HG02678 (cell line): ENCODE data around the gene BID.

ENCODE experiments used
- ATAC-seq: cut with Tn5 transposase; IDR thresholded peaks from one replicate; pipeline ENCODE4 v1.9.1; 2021; ENCODE audit warnings: mild to moderate bottlenecking, moderate library complexity; ENCODE audit not compliant: unreplicated experiment

Gene BID

DNA sequence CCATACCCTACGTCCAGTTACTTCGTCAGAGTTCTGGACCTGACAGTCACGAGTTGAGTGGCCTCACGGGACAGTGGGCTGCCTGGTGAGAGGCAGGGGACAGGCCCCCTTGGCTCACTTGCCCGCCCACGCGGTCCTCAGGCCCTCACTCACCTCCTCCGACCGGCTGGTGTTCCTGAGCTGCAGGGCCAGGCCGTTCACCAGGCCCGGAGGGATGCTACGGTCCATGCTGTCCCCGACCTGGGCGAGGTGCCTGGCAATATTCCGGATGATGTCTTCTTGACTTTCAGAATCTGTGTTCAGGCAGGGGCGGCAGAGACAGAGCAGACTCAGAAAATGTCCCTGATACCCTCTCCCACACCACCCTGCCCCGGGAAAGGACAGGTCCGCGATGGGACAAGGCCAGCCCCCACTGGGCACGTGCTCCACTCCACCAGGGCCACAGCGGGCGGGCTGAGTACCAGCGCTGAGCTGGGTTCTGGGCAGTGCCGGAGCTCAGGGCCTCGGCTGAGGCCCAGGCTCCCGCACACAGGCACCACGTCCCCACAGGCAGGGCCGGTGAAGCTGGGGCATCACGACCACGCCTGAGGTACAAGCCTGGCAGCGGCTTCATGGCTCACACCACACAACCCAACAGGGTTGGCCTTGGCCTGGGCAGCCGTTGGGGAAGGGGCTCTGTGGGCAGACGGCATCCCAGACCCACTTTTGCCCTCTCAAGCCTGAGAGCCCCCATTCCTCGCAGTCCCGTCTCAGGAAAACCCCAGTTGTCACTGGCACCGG, 34.9 kb downstream of the BID start:
- ATAC-seq = no peak

DNA sequence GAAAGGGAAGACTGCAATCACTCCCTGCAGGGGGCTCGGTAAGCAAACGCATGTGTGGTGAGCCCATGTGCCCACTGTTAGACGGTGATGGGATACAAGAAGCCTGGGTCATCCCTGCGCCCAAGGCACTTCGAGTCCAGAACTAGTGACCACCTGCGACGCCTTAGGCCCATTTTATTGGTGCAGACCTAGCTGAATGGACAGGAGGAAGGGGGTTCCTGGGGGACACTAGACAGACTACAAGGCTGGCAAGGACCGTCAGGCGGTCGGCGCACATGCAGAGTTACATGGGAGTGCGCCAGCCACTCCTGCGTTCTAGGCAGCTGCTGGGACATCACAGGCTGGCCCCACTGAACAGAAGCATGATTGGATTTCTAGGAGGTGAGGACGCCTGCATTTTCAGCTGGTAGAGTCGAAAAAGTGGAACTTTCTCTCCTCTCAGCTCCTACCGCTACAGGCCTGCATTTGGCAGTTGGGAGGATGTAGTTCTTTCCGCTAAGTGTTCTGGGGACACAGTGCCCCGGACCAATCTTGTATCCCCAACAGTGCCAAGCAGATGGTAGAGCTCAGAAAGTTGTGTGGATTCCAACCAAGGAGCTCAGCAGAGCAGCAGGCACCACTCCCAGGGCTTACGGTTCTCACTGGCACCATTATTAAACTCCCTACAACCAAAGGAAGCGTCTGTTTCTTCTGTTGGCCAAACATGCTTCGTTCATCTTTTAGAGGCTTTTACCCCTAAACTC, 35.7 kb downstream of the BID start:
- no peak for ATAC-seq

DNA sequence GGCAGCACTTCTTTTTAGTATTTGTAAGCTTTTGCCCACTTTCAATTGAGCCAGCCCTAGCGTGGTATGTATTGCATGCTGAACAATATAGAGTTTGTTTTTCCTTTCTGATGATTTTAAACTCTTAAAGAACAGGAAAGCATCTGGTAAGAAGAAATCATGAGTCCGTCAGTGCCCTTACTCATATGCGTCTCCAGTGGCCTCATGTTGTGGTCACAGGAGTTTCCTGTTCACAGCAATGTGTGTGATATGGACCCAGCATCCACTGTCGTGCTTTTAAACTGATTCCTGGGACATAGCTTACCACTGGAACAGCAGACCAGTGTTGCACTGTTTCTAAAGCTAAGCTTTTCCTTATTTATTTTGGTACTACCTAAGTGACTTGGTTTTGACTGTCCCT, 40.1 kb downstream of the BID start:
- ATAC-seq = no peak

DNA sequence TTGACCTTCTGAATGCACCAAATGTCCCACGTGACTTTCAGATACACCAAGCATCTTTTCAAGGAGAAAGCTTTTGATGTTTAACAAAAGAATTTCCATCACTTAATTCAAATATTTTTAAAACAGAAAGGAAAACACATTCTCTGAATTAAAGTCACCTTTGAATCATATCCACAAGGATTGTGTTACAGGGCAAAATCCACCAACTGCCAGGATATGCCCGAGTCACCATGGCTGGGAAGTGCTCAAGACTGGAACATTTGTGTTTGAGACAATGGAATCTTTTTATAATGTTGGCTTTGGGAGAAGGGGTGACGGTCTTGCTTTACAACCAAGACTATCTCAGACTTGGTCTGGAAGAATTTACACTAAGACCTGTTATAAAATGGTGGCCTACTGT, 40.8 kb downstream of the BID start:
- ATAC-seq = no peak

DNA sequence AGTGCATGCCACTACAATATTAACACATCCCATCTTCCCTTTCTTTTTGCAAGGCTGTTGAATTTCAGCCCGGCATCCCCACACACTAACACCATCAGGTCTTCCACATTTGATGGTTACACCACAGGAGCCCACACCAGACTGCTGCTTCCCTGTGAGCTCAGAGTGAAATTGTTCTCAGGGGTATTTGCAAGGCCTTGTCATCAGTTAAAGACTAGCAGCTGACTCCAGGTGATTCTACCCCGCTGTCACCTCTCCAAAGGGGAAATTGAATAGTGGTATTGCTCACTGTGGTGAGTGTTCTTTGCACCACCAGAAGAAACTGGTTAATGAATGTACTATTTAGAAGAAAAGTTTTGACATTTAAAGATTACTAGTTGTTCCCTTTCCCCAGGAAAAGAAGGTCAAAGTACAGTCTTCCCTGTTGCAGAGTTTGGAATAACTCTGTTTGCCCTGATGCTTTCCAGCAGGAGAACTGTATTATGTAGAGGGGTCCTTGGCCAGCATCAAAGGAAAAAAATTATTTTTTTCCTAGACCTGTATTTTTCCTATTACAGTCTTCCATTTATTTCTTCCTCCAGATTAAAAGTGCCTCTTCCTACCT, 41.9 kb downstream of the BID start:
- ATAC-seq = no peak

DNA sequence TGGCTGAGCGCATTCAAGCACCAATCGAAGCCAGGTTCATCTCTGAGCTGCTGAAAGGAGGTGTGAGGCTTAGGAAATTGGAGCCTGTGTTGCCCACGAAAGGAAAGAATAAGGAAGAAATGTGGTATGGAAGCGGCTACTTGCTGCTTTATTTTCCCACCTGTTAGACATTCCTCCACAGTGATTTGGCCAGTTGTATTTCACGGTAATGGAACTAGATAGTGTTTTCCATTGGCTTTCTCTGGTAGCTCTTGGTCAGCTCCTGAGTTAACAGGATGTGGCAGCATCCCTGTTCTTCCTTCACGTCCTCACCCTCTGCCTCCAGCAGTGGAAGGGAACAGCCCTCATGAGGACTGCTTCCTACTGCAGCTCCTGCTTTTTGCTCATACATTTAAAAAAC, 44.7 kb downstream of the BID start:
- ATAC-seq = no peak

DNA sequence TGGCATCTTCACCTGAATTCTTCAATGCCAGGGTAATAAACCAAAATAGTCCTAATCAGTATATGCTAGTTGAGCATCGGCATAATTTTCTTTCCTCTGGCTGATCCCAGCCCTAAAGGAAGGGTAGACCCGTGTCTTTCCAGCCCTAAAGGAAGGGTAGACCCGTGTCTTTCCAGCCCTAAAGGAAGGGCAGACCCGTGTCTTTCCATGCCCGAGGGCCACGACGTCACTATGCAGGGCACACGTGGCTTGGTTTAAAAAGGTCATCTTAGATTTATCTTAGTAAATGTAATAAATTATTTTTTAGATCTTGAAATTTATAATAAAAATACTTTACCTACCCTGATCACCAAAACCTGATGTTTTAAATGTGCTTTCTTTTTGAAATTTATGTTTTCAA, 45.5 kb downstream of the BID start:
- ATAC-seq = no peak

DNA sequence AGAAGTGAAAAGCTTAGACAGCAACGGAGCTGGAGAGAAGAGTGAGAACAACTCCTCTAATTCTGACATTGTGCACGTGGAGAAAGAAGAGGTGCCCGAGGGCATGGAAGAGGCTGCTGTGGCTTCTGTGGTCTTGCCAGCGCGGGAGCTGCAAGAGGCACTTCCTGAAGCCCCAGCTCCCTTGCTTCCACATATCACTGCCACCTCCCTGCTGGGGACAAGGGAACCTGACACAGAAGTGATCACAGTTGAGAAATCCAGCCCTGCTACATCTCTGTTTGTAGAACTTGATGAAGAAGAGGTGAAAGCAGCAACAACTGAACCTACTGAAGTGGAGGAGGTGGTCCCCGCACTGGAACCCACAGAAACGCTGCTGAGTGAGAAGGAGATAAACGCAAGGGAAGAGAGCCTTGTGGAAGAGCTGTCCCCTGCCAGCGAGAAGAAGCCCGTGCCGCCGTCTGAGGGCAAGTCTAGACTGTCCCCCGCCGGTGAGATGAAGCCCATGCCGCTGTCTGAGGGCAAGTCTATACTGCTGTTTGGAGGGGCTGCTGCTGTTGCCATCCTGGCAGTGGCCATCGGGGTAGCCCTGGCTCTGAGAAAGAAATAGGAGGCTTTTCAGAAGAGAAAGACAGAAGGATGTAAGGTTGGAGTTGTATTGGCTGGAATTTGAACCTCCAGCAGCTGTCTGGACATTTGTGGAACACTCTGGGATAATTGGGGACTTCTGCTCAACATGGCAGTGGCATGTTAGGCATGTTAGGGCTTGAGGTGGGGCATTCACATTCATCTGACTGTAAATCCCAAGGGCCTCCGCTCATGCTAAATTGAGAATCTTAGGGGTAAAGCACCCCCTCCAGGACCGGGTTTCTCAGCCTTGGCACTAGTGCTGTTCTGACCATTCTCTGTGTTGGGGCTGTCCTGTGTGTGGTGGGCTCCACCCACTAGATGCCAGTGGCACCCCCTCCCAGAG, 47.1 kb downstream of the BID start:
- ATAC-seq = no peak

DNA sequence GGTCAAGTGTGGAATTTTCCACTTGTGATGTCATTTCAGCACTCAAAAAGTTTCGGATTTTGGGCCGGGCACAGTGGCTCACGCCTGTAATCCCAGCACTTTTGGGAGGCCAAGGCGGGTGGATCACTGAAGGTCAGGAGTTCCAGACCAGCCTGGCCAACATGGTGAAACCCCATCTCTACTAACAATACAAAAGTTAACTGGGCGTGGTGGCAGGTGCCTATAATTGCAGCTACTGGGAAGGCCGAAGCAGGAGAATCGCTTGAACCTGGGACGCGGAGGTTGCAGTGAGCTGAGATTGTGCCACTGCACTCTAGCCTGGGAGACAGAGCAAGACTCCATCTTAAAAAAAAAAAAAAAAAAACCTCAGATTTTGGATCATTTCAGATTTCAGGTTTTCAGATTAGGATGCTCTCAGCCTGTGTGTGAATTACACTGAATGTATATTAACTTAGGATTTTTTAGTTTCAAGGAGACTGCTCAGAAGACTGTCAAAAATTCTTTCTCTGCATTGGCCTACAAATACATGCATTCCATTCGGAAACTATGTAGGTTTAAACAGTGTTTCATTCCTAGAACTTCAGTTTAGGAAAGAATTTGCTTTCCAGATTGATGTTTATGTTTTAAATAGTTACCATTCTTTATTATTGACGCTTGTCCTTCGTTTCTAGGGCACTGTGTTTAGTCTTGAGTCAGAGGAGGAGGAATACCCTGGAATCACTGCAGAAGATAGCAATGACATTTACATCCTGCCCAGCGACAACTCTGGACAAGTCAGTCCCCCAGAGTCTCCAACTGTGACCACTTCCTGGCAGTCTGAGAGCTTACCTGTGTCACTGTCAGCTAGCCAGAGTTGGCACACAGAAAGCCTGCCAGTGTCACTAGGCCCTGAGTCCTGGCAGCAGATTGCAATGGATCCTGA, 48.0 kb downstream of the BID start:
- ATAC-seq = no peak

DNA sequence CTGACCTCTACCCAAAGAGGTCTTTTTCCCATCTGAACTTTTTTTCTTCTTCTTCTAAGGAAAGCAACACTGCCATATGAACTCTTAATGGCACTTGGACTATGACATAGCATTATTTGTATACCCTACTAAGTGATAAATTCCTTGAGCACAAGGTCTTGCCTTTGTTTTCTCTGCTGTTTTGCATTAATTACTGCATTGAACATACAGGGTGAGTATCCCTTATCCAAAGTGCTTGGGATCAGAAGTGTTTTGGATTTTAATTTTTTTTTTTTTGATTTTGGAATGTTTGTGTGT, 48.8 kb downstream of the BID start:
- ATAC-seq = no peak

DNA sequence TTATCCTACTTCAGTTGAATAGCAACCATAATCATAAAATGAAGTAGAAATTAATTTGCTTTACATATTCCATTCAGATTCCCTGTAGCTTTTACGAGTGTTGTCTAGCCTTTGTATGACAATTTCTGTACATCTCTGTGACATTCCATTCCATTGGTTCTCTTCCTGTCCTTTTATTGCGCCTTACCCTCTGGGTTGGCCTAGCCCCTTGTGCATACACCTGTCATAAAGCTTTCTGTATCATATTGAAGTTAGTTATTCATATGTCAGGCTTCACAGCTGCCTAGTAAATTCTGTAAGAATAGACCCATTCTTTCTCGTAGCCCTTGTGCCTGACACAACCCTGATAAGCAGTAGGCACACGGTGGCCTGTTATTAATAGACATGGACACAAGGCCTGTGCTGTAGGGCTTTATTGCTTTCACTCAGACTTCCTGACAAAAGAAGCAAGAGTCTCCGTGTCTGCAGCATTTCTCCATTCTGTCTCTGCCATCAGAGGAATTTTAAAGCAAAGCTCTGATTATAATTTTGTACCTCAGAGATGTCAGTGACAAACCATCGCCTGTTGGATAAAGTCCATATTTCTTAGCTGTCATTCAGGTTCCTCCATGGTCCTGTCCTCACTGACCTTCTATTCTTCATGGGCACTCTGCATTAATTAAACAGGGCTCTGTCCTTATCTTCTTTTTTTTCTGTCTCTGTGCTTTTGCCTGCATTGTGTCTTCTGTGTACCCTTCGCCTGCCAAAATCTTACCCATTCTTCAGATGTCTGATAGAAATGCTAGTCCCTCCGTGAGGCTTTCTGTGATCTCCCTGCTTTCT, 49.4 kb downstream of the BID start:
- ATAC-seq = no peak

DNA sequence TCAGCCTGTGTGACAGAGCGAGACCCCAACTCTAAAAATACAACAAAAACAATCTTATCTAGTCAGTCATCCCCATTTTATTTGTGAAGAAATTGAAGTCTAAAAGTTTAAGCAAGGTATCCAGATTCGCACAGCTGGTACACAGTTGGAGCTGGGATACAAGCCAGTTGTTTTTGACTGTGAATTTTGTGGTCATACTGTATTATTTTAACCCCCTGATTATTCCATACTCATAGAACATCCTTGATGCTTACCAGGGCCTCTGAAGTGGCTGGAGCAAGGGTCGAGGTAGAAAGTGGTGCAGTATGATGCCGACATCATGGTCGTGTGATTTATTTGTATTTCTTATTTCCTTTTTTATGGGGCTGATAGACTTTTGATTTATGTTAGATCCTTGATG, 50.0 kb downstream of the BID start:
- ATAC-seq = no peak

DNA sequence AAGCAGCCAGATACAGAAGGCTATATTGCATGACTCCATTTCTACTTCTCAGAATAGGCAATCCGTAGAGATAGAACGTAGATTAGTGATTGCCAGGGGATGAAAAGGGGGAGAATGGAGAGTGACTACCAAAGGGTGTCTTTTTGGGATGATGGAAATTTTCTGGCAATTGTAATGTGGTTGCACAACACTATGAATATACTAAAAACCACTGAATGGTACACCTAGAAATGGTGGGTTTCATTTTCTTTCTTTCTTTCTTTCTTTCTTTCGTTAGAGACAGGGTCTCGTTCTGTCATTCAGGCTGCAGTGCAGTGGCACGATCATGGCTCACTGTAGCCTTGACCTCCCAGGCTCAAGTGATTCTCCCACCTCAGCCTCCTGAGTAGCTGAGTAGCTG, 54.4 kb downstream of the BID start:
- no peak for ATAC-seq

DNA sequence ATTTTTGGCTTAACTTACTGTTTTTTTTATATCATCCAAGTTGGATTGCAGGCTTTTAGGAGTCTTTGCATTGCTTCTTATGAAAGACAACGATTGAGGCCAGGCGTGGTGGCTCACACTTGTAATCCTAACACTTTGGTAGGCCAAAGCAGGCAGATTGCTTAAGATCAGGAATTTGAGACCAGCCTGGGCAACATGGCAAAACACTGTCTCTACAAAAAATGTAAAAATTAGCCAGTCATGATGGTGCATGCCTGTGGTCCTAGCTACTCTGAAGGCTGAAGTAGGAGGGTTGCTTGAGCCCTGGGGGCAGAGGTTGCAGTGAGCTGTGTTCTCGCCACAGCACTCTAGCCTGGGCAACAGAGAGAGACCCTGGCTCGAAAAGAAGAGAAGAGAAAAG, 56.6 kb downstream of the BID start:
- ATAC-seq = no peak

DNA sequence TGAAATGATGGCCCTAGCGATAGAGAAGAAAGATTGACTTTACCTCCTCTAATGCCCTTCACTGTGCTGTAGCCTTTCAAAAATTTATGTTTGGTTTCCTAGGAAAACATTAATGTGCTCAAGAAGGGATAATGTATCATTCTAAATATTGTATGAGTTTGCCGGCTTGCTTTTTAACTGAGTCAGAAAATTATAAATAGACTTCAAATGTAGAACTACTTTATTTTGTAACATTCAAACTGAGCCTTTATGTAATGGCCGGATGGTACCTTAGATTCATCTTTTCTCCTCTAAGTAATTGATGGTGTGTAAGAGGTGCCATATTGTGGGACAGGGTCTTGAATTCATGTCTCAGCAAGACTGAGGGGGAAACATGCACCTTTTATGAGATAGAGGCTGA, 57.7 kb downstream of the BID start:
- no peak for ATAC-seq

DNA sequence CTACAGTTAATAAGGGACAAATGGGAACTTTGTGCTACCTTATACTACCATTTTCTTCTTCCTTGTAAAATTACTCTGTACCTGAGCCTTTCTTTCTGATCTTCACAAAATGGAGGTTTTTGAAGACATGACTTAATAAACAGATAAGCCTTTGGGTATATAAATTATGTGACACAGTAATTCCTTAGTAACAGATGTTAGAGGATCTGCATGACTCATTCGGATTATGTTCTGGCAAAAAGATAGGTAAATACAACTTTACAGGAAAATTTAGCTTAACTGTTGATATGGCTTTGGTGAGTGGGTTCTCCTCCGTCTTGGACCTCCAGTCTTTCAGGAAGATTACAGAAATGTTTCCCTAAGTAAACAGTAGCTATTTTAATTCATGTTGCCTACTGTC, 61.8 kb downstream of the BID start:
- no peak for ATAC-seq

DNA sequence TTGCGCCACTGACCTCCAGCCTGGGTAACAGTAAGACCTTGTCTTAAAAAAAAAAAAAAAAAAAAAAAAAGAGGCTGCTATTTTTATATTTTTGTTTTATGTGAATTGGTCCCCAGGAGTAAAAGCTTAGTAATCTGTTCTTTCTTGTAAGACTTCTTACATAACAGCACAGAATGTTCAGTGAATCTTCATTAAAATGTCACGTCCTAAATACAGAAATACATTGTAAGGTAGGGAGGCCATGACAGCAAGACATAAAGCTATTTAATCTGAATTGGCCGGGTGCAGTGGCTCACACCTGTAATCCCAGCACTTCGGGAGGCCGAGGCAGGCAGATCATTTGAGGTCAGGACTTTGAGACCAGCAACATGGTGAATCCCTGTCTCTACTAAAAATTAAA, 64.2 kb downstream of the BID start:
- ATAC-seq = no peak

DNA sequence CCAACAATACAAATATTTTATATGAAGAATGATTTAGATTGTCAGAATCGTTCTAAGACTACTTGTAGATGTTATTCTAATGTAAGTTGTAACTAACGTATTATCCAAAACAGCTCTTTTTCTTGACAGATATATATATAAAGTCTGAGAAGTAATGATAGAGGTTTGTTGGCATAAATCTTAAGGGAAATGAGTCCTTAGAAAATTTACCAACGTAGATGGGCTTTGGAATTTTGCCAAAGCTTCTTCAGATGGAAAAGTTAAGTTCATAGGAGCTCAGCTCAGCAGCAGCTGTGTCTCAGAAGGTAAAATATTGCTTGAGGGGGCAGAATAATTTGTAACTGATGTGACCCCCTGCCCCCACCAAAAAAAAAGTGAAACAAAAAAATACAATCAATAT, 66.7 kb downstream of the BID start:
- ATAC-seq = no peak

DNA sequence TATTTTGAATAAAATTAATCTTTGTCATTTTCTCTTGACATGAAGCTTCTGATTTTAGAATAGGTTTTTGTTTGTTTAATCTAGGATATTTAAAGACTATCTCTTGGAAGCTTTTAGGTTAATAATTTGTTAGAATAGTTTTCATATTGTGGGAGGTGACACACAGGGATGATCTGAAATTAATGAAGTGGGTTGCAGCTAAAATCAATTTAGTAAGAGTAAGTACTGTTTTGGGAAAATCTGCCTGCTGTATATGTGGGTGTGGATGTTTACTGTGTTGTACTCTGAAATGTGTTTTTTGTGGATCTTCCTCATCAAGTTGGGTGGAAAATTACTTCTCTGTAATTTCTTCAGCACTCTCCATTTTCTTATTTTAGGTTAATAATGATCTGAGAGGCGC, 67.3 kb downstream of the BID start:
- ATAC-seq = no peak
